Immature natural killer cell (primary cell): ENCODE measurements around the gene SULT2A1. TPM values are rescaled to one million over a fixed set of nuclear protein-coding genes. Genes with fewer than 3 reads are reported as not detected.
A peak's percentile ranks its signal among the peaks of the same experiment; 100 is the strongest.

ENCODE experiments used
- DNase-seq, 3 donors: peaks; one replicate each; pipeline ENCODE4 v3.0.0; 2022; ENCODE audit warnings: mixed read lengths in 1 of 3
- H3K27ac Mint-ChIP-seq, 6 donors: one replicate each; pipeline ENCODE4 v1.8.0; 2020; ENCODE audit warnings: mixed read lengths in 6 of 6, mild to moderate bottlenecking in 5 of 6, inconsistent platforms in 4 of 6, moderate library complexity in 3 of 6
- H3K27me3 Mint-ChIP-seq, 3 donors: one replicate each; pipeline ENCODE4 v1.8.0; 2020 to 2021; ENCODE audit warnings: low read depth in 3 of 3, mild to moderate bottlenecking in 3 of 3, mixed read lengths in 3 of 3, moderate library complexity in 3 of 3, inconsistent platforms in 1 of 3
- H3K36me3 Mint-ChIP-seq, 3 donors: one replicate each; pipeline ENCODE4 v1.8.0; 2020; ENCODE audit warnings: mixed read lengths in 3 of 3, inconsistent platforms in 2 of 3, mild to moderate bottlenecking in 2 of 3
- H3K4me1 Mint-ChIP-seq, 2 donors: one replicate each; pipeline ENCODE4 v1.8.0; 2020; ENCODE audit warnings: inconsistent platforms in 2 of 2, mild to moderate bottlenecking in 2 of 2, mixed read lengths in 2 of 2, moderate library complexity in 1 of 2
- H3K4me3 Mint-ChIP-seq, 5 donors: one replicate each; pipeline ENCODE4 v1.8.0; 2020; ENCODE audit warnings: mild to moderate bottlenecking in 5 of 5, mixed read lengths in 5 of 5, inconsistent platforms in 3 of 5, moderate library complexity in 3 of 5
- H3K9me3 Mint-ChIP-seq, 6 donors: one replicate each; pipeline ENCODE4 v1.8.0; 2020; ENCODE audit warnings: mild to moderate bottlenecking in 6 of 6, mixed read lengths in 6 of 6, inconsistent platforms in 4 of 6, moderate library complexity in 3 of 6
- polyA plus RNA-seq, 3 donors: library from polyadenylated mRNA; unstranded; fragments of 300-500 nt; fragmentation: Illumina TruSeq; gene quantifications; one replicate each; pipeline ENCODE4 v1.2.3, GENCODE V29; 2021

SULT2A1 gene
- polyA plus RNA-seq, 3 donors from 2014 or later = not detected

DNA sequence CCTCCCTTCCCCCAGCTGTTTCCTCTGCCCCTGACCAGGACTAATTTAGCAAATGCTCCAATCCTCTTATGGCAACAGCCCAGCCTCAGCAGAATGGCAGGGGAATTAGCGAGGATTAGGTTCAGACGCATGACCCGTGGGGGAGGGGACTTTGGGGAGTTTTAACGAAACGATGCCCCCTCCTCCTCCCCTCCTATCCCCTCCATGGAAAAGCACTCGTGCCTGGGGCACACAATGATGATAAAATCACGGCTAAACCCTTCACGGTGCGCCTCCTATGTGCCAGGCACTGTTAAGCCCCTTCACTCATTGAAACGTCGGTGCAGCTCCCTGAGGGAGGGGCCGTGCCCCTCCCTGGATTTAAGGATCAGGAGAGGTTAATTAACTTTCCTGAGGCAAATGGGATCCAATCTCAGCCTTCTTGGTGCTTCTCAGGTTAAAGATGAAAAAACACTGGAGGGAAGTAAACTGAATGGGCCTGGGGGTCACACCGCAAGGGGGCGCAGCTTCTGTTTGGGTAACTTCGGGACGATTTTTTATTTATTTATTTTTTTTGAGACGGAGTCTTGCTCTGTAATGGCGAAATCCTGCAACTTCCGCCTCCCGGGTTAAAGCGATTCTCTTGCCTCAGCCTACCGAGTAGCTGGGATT is 37.2 kb downstream of the SULT2A1 start:
- Mint-ChIP-seq H3K4me3 (peak overlapping the region in 1 of 5 donors; percentile 10), H3K4me1 (peaks cover 0 to 6% of the 10 kb centered on the region in 2 donors), H3K27ac (no peak overlapping the region), H3K9me3 (peaks cover 0 to 2% (median 0%) of the 10 kb centered on the region in 6 donors), H3K27me3 (peaks cover 23 to 53% (median 24%) of the 10 kb centered on the region in 3 donors), H3K36me3 (no peaks in the 10 kb centered on the region)
- no peak for DNase-seq

DNA sequence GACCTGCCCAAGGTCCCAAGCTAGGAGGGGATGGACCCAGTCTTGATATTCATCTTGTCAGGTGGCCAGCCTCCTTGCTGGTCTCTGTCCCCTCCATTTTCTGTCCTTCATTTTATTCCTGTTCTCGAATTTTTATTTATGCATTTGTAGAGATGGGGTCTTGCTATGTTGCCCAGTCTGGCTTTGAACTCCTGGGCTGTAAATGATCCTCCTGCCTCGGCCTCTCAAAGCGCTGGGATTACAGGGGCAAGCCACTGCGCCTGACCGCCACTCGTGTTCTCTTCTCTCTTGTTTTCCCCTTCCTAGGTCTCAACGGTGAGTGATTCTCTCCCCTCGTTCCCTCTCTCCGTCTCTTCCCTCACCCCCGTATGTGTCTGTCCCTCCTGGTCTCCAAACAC is 37.7 kb downstream of the SULT2A1 start:
- Mint-ChIP-seq H3K4me1 (peaks cover 0 to 6% of the 10 kb centered on the region in 2 donors), H3K9me3 (peaks cover 0 to 2% (median 0%) of the 10 kb centered on the region in 6 donors), H3K4me3 (no peak overlapping the region), H3K27ac (no peak overlapping the region), H3K27me3 (peaks cover 20 to 53% (median 25%) of the 10 kb centered on the region in 3 donors), H3K36me3 (no peaks in the 10 kb centered on the region)
- no peak for DNase-seq

DNA sequence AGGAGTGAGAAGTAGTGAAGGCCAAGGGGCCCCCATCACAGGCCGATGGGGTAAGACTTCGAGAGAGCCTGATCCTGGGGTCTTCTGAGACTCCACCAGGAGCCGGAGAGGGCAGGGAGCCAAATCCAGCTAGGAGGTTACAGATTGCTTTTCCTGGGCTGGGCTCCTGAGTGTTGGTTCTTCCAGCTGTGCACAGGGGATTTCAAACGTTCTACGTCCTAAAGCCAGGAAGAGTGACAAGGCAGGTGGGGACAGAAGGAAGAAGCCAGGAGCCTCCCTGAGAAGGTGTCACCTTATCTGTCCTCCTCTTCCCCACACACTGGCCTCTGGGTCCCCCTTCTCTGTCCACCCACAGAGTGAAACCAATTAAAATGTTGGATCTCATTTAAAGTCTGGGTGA is 43.2 kb downstream of the SULT2A1 start:
- peaks cover 0 to 1% (median 0%) of the 10 kb centered on the region in 6 donors for H3K9me3 Mint-ChIP-seq
- H3K4me3 Mint-ChIP-seq = no peak overlapping the region
- H3K4me1 Mint-ChIP-seq = no peaks in the 10 kb centered on the region
- H3K36me3 Mint-ChIP-seq = no peaks in the 10 kb centered on the region
- DNase-seq = no peak
- H3K27ac Mint-ChIP-seq = no peak overlapping the region
- peaks cover 7 to 30% (median 13%) of the 10 kb centered on the region in 3 donors for H3K27me3 Mint-ChIP-seq

DNA sequence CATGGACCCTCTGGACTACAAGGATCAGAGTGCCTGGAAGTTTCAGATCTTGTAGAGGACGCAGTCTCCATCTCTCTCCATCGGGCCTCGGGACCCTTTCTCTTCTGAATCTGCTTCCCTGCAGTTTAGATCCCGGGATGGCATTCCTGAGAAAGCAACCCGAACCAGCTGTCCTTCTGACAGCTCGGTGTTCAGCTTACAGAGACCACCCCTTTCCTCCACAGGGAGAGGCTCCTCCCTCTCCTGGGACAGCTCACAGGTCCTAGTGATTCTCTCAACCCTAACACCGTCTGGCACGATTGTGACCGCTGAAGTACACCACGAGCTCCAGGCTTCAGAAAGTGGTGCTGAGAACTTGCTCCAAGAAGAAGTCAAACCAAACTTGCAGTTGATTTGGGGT is 46.2 kb downstream of the SULT2A1 start:
- Mint-ChIP-seq H3K27me3 (peaks cover 4 to 13% (median 6%) of the 10 kb centered on the region in 3 donors), H3K4me3 (no peak overlapping the region), H3K4me1 (no peaks in the 10 kb centered on the region), H3K9me3 (peaks cover 0 to 1% (median 0%) of the 10 kb centered on the region in 6 donors), H3K27ac (no peak overlapping the region), H3K36me3 (no peaks in the 10 kb centered on the region)
- DNase-seq = no peak

DNA sequence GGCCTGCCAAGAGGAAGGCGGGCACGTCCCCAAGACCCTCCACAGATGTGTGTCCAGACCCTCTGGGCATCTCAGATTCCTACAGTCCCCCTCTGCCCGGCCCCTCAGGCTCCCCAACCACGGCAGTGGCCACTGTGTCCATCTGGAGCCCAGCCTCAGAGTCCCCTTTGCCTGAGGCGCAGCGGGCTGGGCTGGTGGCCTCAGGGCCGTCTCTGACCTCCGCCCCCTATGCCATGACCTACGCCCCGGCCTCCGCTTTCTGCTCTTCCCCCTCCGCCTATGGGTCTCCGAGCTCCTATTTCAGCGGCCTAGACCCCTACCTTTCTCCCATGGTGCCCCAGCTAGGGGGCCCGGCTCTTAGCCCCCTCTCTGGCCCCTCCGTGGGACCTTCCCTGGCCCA is 46.7 kb downstream of the SULT2A1 start:
- Mint-ChIP-seq H3K4me3 (no peak overlapping the region), H3K27me3 (peaks cover 2 to 13% (median 6%) of the 10 kb centered on the region in 3 donors), H3K9me3 (peaks cover 0 to 1% (median 0%) of the 10 kb centered on the region in 6 donors), H3K4me1 (no peaks in the 10 kb centered on the region), H3K36me3 (no peaks in the 10 kb centered on the region), H3K27ac (no peak overlapping the region)
- DNase-seq = no peak

DNA sequence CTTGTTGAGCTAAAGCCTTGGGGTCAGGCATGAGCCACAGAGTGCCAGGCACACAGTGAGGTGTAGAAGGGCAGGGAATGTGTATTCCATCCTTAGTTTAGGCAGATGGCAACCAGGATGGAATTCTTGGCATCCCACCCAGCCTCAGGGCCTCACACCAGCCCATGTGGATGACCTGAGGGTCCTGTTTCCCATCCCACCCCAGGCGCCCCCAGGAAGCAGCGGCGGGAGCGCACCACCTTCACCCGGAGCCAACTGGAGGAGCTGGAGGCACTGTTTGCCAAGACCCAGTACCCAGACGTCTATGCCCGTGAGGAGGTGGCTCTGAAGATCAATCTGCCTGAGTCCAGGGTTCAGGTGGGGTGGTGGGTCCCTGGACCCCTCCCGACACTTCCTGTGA is 50.1 kb downstream of the SULT2A1 start:
- Mint-ChIP-seq H3K36me3 (no peaks in the 10 kb centered on the region), H3K4me3 (no peak overlapping the region), H3K9me3 (no peaks in the 10 kb centered on the region), H3K27ac (no peak overlapping the region), H3K4me1 (no peaks in the 10 kb centered on the region), H3K27me3 (peaks cover 0 to 4% (median 2%) of the 10 kb centered on the region in 3 donors)
- DNase-seq = no peak

DNA sequence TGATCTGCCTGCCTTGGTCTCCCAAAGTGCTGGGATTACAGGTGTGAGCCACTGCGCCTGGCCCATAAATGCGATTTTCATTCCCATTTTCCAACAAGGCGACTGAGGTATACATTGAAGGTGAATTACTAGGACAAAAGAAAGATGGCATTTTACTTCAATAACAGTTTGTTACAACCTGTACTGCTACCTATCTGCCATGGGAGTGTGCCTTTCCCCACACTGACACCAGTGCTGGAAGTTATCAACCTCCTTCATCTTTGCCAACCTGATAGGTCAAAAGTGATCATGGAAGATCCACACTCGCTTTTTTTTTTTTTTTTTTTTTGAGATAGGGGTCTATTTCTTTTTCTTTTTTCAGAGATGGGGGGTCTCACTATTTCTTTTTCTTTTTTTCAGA is 53.4 kb downstream of the SULT2A1 start:
- Mint-ChIP-seq H3K27ac (no peak overlapping the region), H3K4me1 (no peaks in the 10 kb centered on the region), H3K4me3 (no peak overlapping the region)

DNA sequence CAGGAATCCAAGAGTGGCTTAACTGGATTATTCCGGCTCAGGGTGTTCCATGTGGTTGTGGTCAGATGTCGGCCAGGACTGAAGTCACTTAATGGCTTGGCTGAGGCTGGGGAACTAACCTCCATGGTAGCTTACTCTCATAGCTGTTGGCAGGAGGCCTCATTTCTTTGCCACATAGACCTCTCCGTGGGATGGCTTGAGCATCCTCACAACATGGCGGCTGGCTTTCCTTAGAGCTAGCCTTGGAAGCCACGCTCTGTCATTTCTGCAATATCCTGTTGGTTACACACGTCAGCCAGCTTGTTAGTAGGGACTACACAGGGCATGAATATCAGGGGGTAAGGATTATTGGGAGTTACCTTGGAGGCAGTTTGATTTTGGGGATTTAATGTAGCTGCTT is 59.3 kb downstream of the SULT2A1 start:
- no peaks in the 10 kb centered on the region for H3K4me1 Mint-ChIP-seq

More for the DNA sequence above, 53.4 kb downstream of the SULT2A1 start:
- H3K36me3 Mint-ChIP-seq = no peaks in the 10 kb centered on the region
- H3K27me3 Mint-ChIP-seq = peaks cover 2 to 7% (median 3%) of the 10 kb centered on the region in 3 donors
- DNase-seq = no peak
- no peaks in the 10 kb centered on the region for H3K9me3 Mint-ChIP-seq

DNA sequence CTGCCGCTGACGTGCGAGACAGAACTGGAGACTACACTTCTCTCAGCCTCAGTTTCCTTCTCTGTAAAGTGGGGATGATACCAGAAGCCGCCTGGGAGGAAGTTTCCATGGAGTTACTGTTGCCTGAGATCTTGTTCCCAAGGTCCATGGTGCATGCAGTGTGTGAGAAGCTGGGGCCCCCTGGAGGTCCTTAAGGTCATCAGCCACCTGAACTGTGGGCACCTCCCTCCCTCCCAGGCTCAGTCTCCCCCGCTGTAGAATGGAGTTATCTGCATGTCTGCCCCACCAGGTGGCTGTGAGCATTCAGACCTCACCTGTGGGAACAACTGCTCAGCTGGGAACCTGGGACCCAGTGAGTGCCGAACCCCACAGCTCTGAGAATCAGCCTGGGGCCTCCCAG is 61.7 kb downstream of the SULT2A1 start:
- Mint-ChIP-seq H3K36me3 (no peaks in the 10 kb centered on the region), H3K9me3 (no peaks in the 10 kb centered on the region), H3K4me3 (no peak overlapping the region), H3K4me1 (no peaks in the 10 kb centered on the region), H3K27me3 (peaks cover 0 to 16% (median 13%) of the 10 kb centered on the region in 3 donors), H3K27ac (no peak overlapping the region)
- no peak for DNase-seq

More for the DNA sequence above, 59.3 kb downstream of the SULT2A1 start:
- no peak overlapping the region for H3K27ac Mint-ChIP-seq
- H3K27me3 Mint-ChIP-seq = peaks cover 0 to 8% (median 6%) of the 10 kb centered on the region in 3 donors
- no peak for DNase-seq
- H3K36me3 Mint-ChIP-seq = no peaks in the 10 kb centered on the region
- no peaks in the 10 kb centered on the region for H3K9me3 Mint-ChIP-seq
- no peak overlapping the region for H3K4me3 Mint-ChIP-seq

DNA sequence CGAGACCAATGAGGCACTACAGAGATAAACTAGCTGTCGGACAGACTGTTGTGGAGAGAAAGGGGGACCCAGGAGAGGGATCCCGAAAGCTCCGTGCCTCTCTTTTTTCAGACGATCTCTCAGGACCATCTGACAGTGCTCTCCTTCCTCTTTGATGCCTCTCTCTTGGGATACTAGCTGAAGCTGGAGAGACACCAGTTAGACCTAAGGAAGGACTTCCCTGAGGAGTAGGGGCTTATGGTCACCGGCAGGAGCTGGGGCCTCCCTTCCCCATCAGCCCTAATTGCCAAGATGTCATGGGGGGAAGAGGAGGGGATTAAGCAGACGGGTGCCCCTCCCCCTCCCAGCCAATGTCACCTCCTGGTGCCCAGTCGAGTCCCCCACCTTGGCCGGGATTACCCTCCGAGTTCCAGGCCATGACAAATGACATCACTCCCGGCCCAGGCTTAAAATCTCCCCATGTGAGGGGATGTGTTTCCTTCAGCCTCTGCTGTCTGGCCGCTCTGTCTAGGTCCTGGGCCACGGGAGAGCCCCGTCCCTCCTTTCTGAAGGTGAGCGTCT is 64.6 kb downstream of the SULT2A1 start, which contains the start of gene CRX:
Gene CRX (plus strand): TSS at position 478 of the 561 bp plus-strand sequence. CDS start 12,507 bp downstream, outside the sequence.
- Mint-ChIP-seq H3K27ac (no peak within 1 kb of the TSS), H3K9me3 (no peaks in the 10 kb centered on the region), H3K4me1 (no peaks in the 10 kb centered on the region), H3K4me3 (no peak within 1 kb of the TSS), H3K27me3 (peaks cover 0 to 19% (median 16%) of the 10 kb centered on the region in 3 donors), H3K36me3 (no peaks in the 10 kb centered on the region)
- DNase-seq = no peak

Other genes with a start within 250 kb of the SULT2A1 start
- gene EHD2, start 172.9 kb downstream of the SULT2A1 start, polyA plus RNA-seq = not detected
- gene NOP53, start 140.8 kb downstream of the SULT2A1 start, polyA plus RNA-seq = 100 to 1,000 TPM in 2 of 3 donors, 10 to 100 TPM in 1; 72.0 to 234 (median 101) TPM
- gene SELENOW, start 107.6 kb downstream of the SULT2A1 start, polyA plus RNA-seq = 100 to 1,000 TPM; 294 to 618 (median 368) TPM
- not detected for gene TPRX1, start 81.8 kb downstream of the SULT2A1 start, polyA plus RNA-seq
- not detected for gene CRX, start 64.4 kb downstream of the SULT2A1 start, polyA plus RNA-seq
- not detected for gene TPRX2, start 27.1 kb downstream of the SULT2A1 start, polyA plus RNA-seq
- gene BSPH1, start 105.9 kb upstream of the SULT2A1 start, polyA plus RNA-seq = not detected
- gene ELSPBP1, start 108.3 kb upstream of the SULT2A1 start, polyA plus RNA-seq = not detected
- under 1 TPM in 1 of 3 donors, not detected in 2; 0.69 TPM for gene CABP5, start 157.8 kb upstream of the SULT2A1 start, polyA plus RNA-seq
- under 1 TPM in 1 of 3 donors, not detected in 2; 0.37 TPM for gene PLA2G4C, start 224.5 kb upstream of the SULT2A1 start, polyA plus RNA-seq